A549 (cell line): Measurements from ENCODE around the gene FAM20B.

Source experiments
- BCL3 ChIP-seq: fragments of >200 bp; sonication (Bioruptor Twin); formaldehyde crosslinking; IDR thresholded peaks from 3 replicates; pipeline ENCODE4 v1.6.1; 2016
- CTCF ChIP-seq: fragments of >200 bp; sonication (Bioruptor Twin); formaldehyde crosslinking; IDR thresholded peaks from 3 replicates; pipeline ENCODE4 v1.5.1; 2016
- ELK1 ChIP-seq: fragments of 150-350 bp; IDR thresholded peaks from 2 replicates; pipeline ENCODE4 v1.6.1; 2014; ENCODE audit warnings: low read depth, mild to moderate bottlenecking, low read length
- EP300 ChIP-seq, 2 experiments: fragments of >200 bp; sonication (Bioruptor Twin); formaldehyde crosslinking; IDR thresholded peaks; 2 replicates in 1 of 2; 3 replicates in 1 of 2; pipeline ENCODE4 v1.6.1; 2016 to 2017
- ESRRA ChIP-seq: fragments of 150-350 bp; IDR thresholded peaks from 2 replicates; pipeline ENCODE4 v1.6.1; 2014; ENCODE audit warnings: mild to moderate bottlenecking, low read length, borderline replicate concordance
- HOXA7 ChIP-seq: fragments of 250-450 bp; sonication (Bioruptor Pico); IDR thresholded peaks from 2 replicates; pipeline ENCODE4 v1.5.0; 2020; ENCODE audit warnings: mild to moderate bottlenecking, moderate library complexity
- MAX ChIP-seq: IDR thresholded peaks from 2 replicates; pipeline ENCODE4 v1.6.1; 2012
- MAZ ChIP-seq: fragments of 150-350 bp; IDR thresholded peaks from 2 replicates; pipeline ENCODE4 v1.6.1; 2014; ENCODE audit warnings: antibody characterized with exemption, low read depth, low read length, borderline replicate concordance
- PBX3 ChIP-seq: IDR thresholded peaks from 2 replicates; pipeline ENCODE4 v1.6.1; 2012
- RARB ChIP-seq: fragments of 250-450 bp; sonication (Bioruptor Pico); IDR thresholded peaks from 2 replicates; pipeline ENCODE4 v1.8.0; 2021; ENCODE audit warnings: mild to moderate bottlenecking, moderate library complexity
- REST ChIP-seq: fragments of 200-600 bp; sonication (generic); IDR thresholded peaks from 2 replicates; pipeline ENCODE4 v1.6.1; 2016; ENCODE audit warnings: antibody characterized with exemption, mild to moderate bottlenecking, moderate library complexity
- RFX5 ChIP-seq: fragments of 450-650 bp; IDR thresholded peaks from 2 replicates; pipeline ENCODE4 v1.7.1; 2014; ENCODE audit warnings: antibody characterized with exemption, mild to moderate bottlenecking, moderate library complexity
- SMC3 ChIP-seq: fragments of >200 bp; sonication (Bioruptor Twin); formaldehyde crosslinking; IDR thresholded peaks from 3 replicates; pipeline ENCODE4 v1.6.1; 2018; ENCODE audit warnings: inconsistent platforms

GRCh38 chr1:179042700-179043099 lies 17.0 kb downstream of the FAM20B start:
- TF ChIP-seq SMC3 = no peak
- TF ChIP-seq CTCF = no peak
- TF ChIP-seq ELK1 = no peak
- TF ChIP-seq MAX = no peak
- TF ChIP-seq REST = no peak
- TF ChIP-seq EP300 (IDR thresholded peaks at IDR 0.05) = no peak
- TF ChIP-seq ESRRA = no peak
- no peak for TF ChIP-seq HOXA7
- TF ChIP-seq PBX3 = no peak
- no peak for TF ChIP-seq RARB (CRISPR knock-in tag)
- TF ChIP-seq MAZ = no peak
- no peak for TF ChIP-seq RFX5
- TF ChIP-seq BCL3 = no peak
